IMR-90 (cell line): ENCODE measurements around the gene CATSPERE. TPM values are rescaled to one million over a fixed set of nuclear protein-coding genes. Genes with fewer than 3 reads are reported as not detected.

Experiments used
- ATAC-seq: fragments of 200-7000 bp; cut with Tn5 transposase; 2 replicates; pipeline ENCODE4 v1.9.1; 2020; ENCODE audit warnings: low read depth, mild to moderate bottlenecking, moderate library complexity
- BruUV-seq: library from RNA; stranded (reverse); fragments of 400-500 nt; replicated peaks from 2 replicates; lab custom pipeline; 2021; lab: Mats Ljungman, UMichigan
- CTCF ChIA-PET: fragments of 300-600 bp; formaldehyde crosslinking; extraction: SDS; loops from one replicate; lab custom pipeline; 2021; ENCODE audit warnings: antibody characterized with exemption; lab: Yijun Ruan, JAX
- POLR2A ChIA-PET: fragments of 300-600 bp; sonication (Branson Sonifier 250); formaldehyde crosslinking; loops from one replicate; lab custom pipeline; 2022; ENCODE audit warnings: antibody characterized with exemption; ENCODE audit not compliant: unreplicated experiment; lab: Charles Lee
- DNase-seq: peaks from one replicate; pipeline ENCODE4 v3.0.0; 2013
- H2AFZ ChIP-seq: replicated peaks from 2 replicates; pipeline ENCODE3; 2013; ENCODE audit warnings: low read length, mild to moderate bottlenecking; ENCODE audit not compliant: poor library complexity
- H2AK5ac ChIP-seq: 2 replicates; pipeline ENCODE4 v1.6.1; 2013; ENCODE audit warnings: low read depth, low read length, inconsistent platforms
- H2AK9ac ChIP-seq: replicated peaks from 2 replicates; pipeline ENCODE3; 2013; ENCODE audit warnings: mild to moderate bottlenecking, low read depth, low read length, moderate library complexity; ENCODE audit not compliant: poor library complexity
- H2BK120ac ChIP-seq: 2 replicates; pipeline ENCODE4 v1.6.1; 2013; ENCODE audit warnings: low read depth, low read length, inconsistent platforms
- H2BK15ac ChIP-seq: 3 replicates; pipeline ENCODE4 v1.6.1; 2013; ENCODE audit warnings: low read depth, low read length, inconsistent platforms
- H2BK20ac ChIP-seq: 2 replicates; pipeline ENCODE4 v1.6.1; 2013; ENCODE audit warnings: low read depth, mild to moderate bottlenecking, inconsistent platforms, low read length, moderate library complexity
- H2BK5ac ChIP-seq: 2 replicates; pipeline ENCODE4 v1.6.1; 2013; ENCODE audit warnings: mild to moderate bottlenecking, low read depth, low read length, inconsistent platforms; ENCODE audit not compliant: poor library complexity, severe bottlenecking
- H3K14ac ChIP-seq: replicated peaks from 2 replicates; pipeline ENCODE4 v1.6.1; 2013; ENCODE audit warnings: low read depth, low read length, inconsistent platforms
- H3K18ac ChIP-seq: 2 replicates; pipeline ENCODE4 v1.6.1; 2013; ENCODE audit warnings: low read depth, low read length, control low read depth
- H3K23ac ChIP-seq: 2 replicates; pipeline ENCODE4 v1.6.1; 2013; ENCODE audit warnings: low read depth, low read length, inconsistent platforms
- H3K27ac ChIP-seq: 2 replicates; pipeline ENCODE4 v1.5.1; 2013; ENCODE audit warnings: mild to moderate bottlenecking, control low read depth, low read length; ENCODE audit not compliant: insufficient read depth
- H3K27me3 ChIP-seq: 2 replicates; pipeline ENCODE4 v1.6.1; 2013; ENCODE audit warnings: low read length; ENCODE audit not compliant: control insufficient read depth, insufficient read depth
- H3K36me3 ChIP-seq: 2 replicates; pipeline ENCODE4 v1.6.1; 2013; ENCODE audit warnings: low read length, mixed read lengths; ENCODE audit not compliant: control insufficient read depth, insufficient read depth
- H3K4ac ChIP-seq: 2 replicates; pipeline ENCODE4 v1.6.1; 2013; ENCODE audit warnings: low read depth, low read length, inconsistent platforms
- H3K4me1 ChIP-seq: 2 replicates; pipeline ENCODE4 v1.6.1; 2013; ENCODE audit warnings: low read length, mixed read lengths; ENCODE audit not compliant: control insufficient read depth, insufficient read depth
- H3K4me2 ChIP-seq: 2 replicates; pipeline ENCODE4 v1.6.1; 2013; ENCODE audit warnings: low read depth, mild to moderate bottlenecking, control low read depth, low read length, moderate library complexity
- H3K4me3 ChIP-seq: 2 replicates; pipeline ENCODE4 v1.5.1; 2013; ENCODE audit warnings: low read depth, mild to moderate bottlenecking, control low read depth, low read length, moderate library complexity; ENCODE audit not compliant: insufficient read depth
- H3K56ac ChIP-seq: 2 replicates; pipeline ENCODE4 v1.6.1; 2013; ENCODE audit warnings: low read length, inconsistent platforms; ENCODE audit not compliant: insufficient read depth; ENCODE audit errors: extremely low read depth
- H3K79me1 ChIP-seq, 2 experiments: 2 replicates each; pipeline ENCODE4 v1.6.1; 2013; ENCODE audit warnings: low read length in 2 of 2, inconsistent platforms in 1 of 2, low read depth in 1 of 2
- H3K9ac ChIP-seq: 2 replicates; pipeline ENCODE4 v1.6.1; 2013; ENCODE audit warnings: low read depth, low read length, control low read depth
- H3K9me1 ChIP-seq: 2 replicates; pipeline ENCODE4 v1.6.1; 2013; ENCODE audit warnings: low read length, inconsistent platforms; ENCODE audit not compliant: insufficient read depth
- H3K9me3 ChIP-seq: 2 replicates; pipeline ENCODE4 v1.6.1; 2013; ENCODE audit warnings: low read length; ENCODE audit not compliant: control insufficient read depth, insufficient read depth
- H4K20me1 ChIP-seq: 2 replicates; pipeline ENCODE4 v1.6.1; 2013; ENCODE audit warnings: low read length, inconsistent platforms; ENCODE audit not compliant: insufficient read depth
- H4K5ac ChIP-seq: 2 replicates; pipeline ENCODE4 v1.6.1; 2013; ENCODE audit warnings: mild to moderate bottlenecking, low read depth, low read length, control low read depth
- H4K8ac ChIP-seq, 2 experiments: 2 replicates each; pipeline ENCODE4 v1.6.1; 2013; ENCODE audit warnings: low read depth in 2 of 2, low read length in 2 of 2, control low read depth in 1 of 2, inconsistent platforms in 1 of 2
- H4K91ac ChIP-seq: 2 replicates; pipeline ENCODE4 v1.6.1; 2013; ENCODE audit warnings: low read depth, low read length, inconsistent platforms; ENCODE audit not compliant: insufficient read depth
- BHLHE40 ChIP-seq: fragments of 150-350 bp; IDR thresholded peaks from 2 replicates; pipeline ENCODE4 v1.6.1; 2016; ENCODE audit warnings: mild to moderate bottlenecking, low read depth, low read length
- CHD1 ChIP-seq: IDR thresholded peaks from 2 replicates; pipeline ENCODE4 v1.6.1; 2012; ENCODE audit warnings: low read depth, low read length, improper control_type of control experiment
- FOS ChIP-seq: fragments of 150-350 bp; IDR thresholded peaks from 2 replicates; pipeline ENCODE4 v1.6.1; 2016; ENCODE audit warnings: low read depth, low read length
- MAFK ChIP-seq: IDR thresholded peaks from 2 replicates; pipeline ENCODE4 v1.6.1; 2012; ENCODE audit warnings: low read depth, low read length, improper control_type of control experiment
- MAZ ChIP-seq: IDR thresholded peaks from 2 replicates; pipeline ENCODE4 v1.6.1; 2012; ENCODE audit warnings: low read depth, mild to moderate bottlenecking, low read length, improper control_type of control experiment, moderate library complexity, borderline replicate concordance
- NFE2L2 ChIP-seq: fragments of 150-350 bp; IDR thresholded peaks from 2 replicates; pipeline ENCODE4 v1.6.1; 2016; ENCODE audit warnings: low read depth, mild to moderate bottlenecking, low read length
- POLR2A ChIP-seq: IDR thresholded peaks from 2 replicates; pipeline ENCODE4 v1.6.1; 2012; ENCODE audit warnings: mild to moderate bottlenecking, low read depth, low read length
- RAD21 ChIP-seq: IDR thresholded peaks from 2 replicates; pipeline ENCODE4 v1.6.1; 2012; ENCODE audit warnings: low read length, improper control_type of control experiment
- RCOR1 ChIP-seq: IDR thresholded peaks from 2 replicates; pipeline ENCODE4 v1.6.1; 2012; ENCODE audit warnings: mild to moderate bottlenecking, low read length, improper control_type of control experiment; ENCODE audit not compliant: insufficient replicate concordance
- RFX5 ChIP-seq: IDR thresholded peaks from 2 replicates; pipeline ENCODE4 v1.8.0; 2012; ENCODE audit warnings: low read depth, mild to moderate bottlenecking, low read length, moderate library complexity
- SMC3 ChIP-seq: fragments of 150-350 bp; IDR thresholded peaks from 2 replicates; pipeline ENCODE4 v1.6.1; 2016; ENCODE audit warnings: low read depth, mild to moderate bottlenecking, antibody characterized with exemption, low read length, moderate library complexity
- WGBS, 2 experiments: methylation state at CpG; one replicate each; pipeline versions ENCODE4 v1.1.5 to v1.1.7; 2013; ENCODE audit warnings: missing lambda C conversion rate in 2 of 2; ENCODE audit not compliant: insufficient read length in 1 of 2; ENCODE audit errors: extremely low coverage in 2 of 2; 5-methylcytosine and 5-hydroxymethylcytosine counted together
- dilution Hi-C: fragments of 300-500 bp; cut with HindIII; formaldehyde crosslinking; loops from one replicate; pipeline ENCODE4 v1.14.3; 2018; ENCODE audit warnings: low sequenced_read_pairs; ENCODE audit not compliant: unreplicated experiment
- in situ Hi-C: fragments of 300-500 bp; cut with MboI; formaldehyde crosslinking; loops from 3 replicates; pipeline ENCODE4 v1.14.3; 2019; ENCODE audit warnings: low sequenced_read_pairs, inconsistent platforms, mixed read lengths
- intact Hi-C: fragments of 100-400 bp; cut with micrococcal nuclease; formaldehyde crosslinking; loops from 2 replicates; pipeline ENCODE4 v1.10.0; 2022
- polyA plus RNA-seq, 3 experiments: library from polyadenylated mRNA; depleted of rRNA; stranded (reverse); fragments of >200 nt; gene quantifications; 2 replicates each; pipeline ENCODE4 v1.2.3, GENCODE V29; 2012; ENCODE audit warnings: low replicate concordance in 1 of 3
- total RNA-seq: library from RNA; depleted of rRNA; stranded (reverse); fragments of >200 nt; gene quantifications from 2 replicates; pipeline ENCODE4 v1.2.3, GENCODE V29; 2012
- TF ChIP-seq, protein P1 (sequence below): fragments of 150-350 bp; IDR thresholded peaks from 2 replicates; pipeline ENCODE4 v1.6.1; 2017; ENCODE audit warnings: mild to moderate bottlenecking, antibody characterized with exemption, low read length, low read depth
- TF ChIP-seq, protein P2 (sequence below): conservative IDR thresholded peaks from 2 replicates; pipeline ENCODE4 v1.5.1; 2012; ENCODE audit warnings: mild to moderate bottlenecking, low read depth, low read length, improper control_type of control experiment
- TF ChIP-seq, protein P3 (sequence below): fragments of 150-350 bp; IDR thresholded peaks from 2 replicates; pipeline ENCODE4 v1.6.1; 2016; ENCODE audit warnings: low read depth, mild to moderate bottlenecking, low read length, moderate library complexity, borderline replicate concordance

The CATSPERE gene
- total and polyA plus RNA-seq, 2 of the 4 experiments (the other 2 are of a cell fraction) = 0.07 to 0.18 TPM

DNA sequence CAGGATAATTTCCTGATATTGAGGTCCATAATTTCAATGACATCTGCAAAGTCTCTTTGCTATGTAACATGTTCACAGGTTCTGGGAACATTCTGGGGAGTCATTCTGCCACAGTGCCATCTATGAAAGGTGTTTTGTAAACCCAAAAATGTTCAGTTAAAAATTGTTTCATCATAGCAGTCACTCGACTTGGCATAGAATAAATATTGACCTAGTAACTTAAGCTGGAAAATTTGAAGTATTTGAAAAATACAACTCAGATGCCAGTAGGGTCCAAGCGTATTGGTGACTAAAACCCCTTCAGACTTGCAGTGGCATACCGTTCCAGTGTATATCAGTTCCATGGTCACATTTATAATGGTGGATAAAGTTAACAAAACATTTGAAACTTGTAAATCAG is 198.6 kb downstream of the CATSPERE start:
- Histone ChIP-seq H3K36me3 (peaks cover 9% of the 10 kb centered on the region), H3K23ac (no peak overlapping the region), H3K27me3 (no peaks in the 10 kb centered on the region), H4K20me1 (peaks cover 25% of the 10 kb centered on the region; the same call in 1 of the 2 replicates), H3K14ac (no peak overlapping the region), H2BK15ac (no peak overlapping the region), H3K18ac (no peak overlapping the region), H2AK9ac (no peak overlapping the region), H3K56ac (no peak overlapping the region), H2BK20ac (no peak overlapping the region), H3K4me2 (no peak overlapping the region), H3K4me3 (no peak overlapping the region), H2AK5ac (no peak overlapping the region), H3K27ac (no peak overlapping the region), H3K9ac (no peak overlapping the region), H3K9me3 (peaks cover 3% of the 10 kb centered on the region; the same call in 1 of the 2 replicates), H4K8ac (no peak overlapping the region), H3K79me1 (peaks cover 19 to 57% of the 10 kb centered on the region in 2 experiments), H4K91ac (no peak overlapping the region), H4K5ac (no peak overlapping the region), H2BK120ac (no peak overlapping the region), H3K4me1 (peaks cover 2% of the 10 kb centered on the region; the same call in 1 of the 2 replicates), H3K9me1 (peaks cover 12% of the 10 kb centered on the region; the same call in 1 of the 2 replicates), H2BK5ac (no peak overlapping the region), H3K4ac (no peak overlapping the region), H2AFZ (no peak overlapping the region)
- DNase-seq = no peak
- ChIA-PET POLR2A (no interaction called here), CTCF (no interaction called here)
- in situ Hi-C loops (no loop called here), dilution Hi-C loops (no loop called here), intact Hi-C loops (no loop called here)
- no CpG with 5 or more reads among the region's 3 CpGs for WGBS, 2 experiments
- ATAC-seq = no peak
- no TSS peak for BruUV-seq
- TF ChIP-seq, protein P1, sequence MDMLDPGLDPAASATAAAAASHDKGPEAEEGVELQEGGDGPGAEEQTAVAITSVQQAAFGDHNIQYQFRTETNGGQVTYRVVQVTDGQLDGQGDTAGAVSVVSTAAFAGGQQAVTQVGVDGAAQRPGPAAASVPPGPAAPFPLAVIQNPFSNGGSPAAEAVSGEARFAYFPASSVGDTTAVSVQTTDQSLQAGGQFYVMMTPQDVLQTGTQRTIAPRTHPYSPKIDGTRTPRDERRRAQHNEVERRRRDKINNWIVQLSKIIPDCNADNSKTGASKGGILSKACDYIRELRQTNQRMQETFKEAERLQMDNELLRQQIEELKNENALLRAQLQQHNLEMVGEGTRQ = no peak
- TF ChIP-seq MAZ (no peak), CHD1 (no peak), RCOR1 (no peak), BHLHE40 (no peak), MAFK (no peak), NFE2L2 (no peak), SMC3 (no peak), RFX5 (no peak), RAD21 (no peak), POLR2A (no peak), FOS (no peak)
- TF ChIP-seq, protein P2, sequence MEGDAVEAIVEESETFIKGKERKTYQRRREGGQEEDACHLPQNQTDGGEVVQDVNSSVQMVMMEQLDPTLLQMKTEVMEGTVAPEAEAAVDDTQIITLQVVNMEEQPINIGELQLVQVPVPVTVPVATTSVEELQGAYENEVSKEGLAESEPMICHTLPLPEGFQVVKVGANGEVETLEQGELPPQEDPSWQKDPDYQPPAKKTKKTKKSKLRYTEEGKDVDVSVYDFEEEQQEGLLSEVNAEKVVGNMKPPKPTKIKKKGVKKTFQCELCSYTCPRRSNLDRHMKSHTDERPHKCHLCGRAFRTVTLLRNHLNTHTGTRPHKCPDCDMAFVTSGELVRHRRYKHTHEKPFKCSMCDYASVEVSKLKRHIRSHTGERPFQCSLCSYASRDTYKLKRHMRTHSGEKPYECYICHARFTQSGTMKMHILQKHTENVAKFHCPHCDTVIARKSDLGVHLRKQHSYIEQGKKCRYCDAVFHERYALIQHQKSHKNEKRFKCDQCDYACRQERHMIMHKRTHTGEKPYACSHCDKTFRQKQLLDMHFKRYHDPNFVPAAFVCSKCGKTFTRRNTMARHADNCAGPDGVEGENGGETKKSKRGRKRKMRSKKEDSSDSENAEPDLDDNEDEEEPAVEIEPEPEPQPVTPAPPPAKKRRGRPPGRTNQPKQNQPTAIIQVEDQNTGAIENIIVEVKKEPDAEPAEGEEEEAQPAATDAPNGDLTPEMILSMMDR = no peak
- TF ChIP-seq, protein P3, sequence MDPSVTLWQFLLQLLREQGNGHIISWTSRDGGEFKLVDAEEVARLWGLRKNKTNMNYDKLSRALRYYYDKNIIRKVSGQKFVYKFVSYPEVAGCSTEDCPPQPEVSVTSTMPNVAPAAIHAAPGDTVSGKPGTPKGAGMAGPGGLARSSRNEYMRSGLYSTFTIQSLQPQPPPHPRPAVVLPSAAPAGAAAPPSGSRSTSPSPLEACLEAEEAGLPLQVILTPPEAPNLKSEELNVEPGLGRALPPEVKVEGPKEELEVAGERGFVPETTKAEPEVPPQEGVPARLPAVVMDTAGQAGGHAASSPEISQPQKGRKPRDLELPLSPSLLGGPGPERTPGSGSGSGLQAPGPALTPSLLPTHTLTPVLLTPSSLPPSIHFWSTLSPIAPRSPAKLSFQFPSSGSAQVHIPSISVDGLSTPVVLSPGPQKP = no peak
